Measurements from ENCODE around the gene PNPLA8.
A peak's percentile ranks its signal among the peaks of the same experiment; 100 is the strongest.
"Not testable (repeated sequence)": the region's sequence is repeated elsewhere in the genome, so short reads cannot be mapped to it uniquely, and the experiment has no call there.

The PNPLA8 gene

DNA sequence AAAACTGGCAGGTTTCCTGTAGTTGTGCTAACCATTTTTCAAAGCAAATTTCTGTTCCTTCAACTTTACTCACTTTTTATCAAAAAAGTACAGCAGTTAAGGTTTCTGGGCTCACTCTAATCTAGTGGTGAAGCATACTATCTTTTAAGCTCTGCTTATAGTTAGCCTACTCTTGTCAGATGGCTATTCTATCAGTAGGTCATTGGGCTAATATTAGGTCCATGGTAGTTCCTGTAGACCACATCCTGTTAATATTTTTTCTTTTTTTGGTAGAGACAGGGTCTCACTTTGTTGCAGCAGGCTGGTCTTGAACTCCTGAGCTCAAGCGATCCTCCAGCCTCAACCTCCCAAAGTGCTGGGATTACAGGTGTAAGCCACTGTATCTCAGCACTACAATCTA, 41.8 kb downstream of the PNPLA8 start:
- no peak for DNase-seq
- intact Hi-C loops (cut with DNase I) = no loop called here

DNA sequence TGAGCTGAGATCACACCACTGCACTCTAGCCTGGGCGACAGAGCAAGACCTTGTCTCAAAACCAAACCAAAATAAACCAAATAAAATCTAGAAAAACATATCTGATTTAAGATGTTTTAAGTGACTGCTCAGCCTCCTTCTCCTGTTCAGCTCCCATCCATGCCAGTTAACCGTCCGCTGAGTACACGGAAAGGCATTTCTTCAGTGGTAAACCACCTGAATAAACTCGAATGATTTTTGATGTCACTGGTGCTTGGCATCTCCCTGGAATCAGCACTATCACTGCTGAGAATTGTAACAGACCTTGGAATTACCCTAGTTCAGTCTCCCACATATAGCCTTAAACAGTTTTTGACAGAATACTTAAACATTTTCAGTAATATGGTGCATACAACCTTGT, 45.6 kb downstream of the PNPLA8 start:
- DNase-seq = no peak

DNA sequence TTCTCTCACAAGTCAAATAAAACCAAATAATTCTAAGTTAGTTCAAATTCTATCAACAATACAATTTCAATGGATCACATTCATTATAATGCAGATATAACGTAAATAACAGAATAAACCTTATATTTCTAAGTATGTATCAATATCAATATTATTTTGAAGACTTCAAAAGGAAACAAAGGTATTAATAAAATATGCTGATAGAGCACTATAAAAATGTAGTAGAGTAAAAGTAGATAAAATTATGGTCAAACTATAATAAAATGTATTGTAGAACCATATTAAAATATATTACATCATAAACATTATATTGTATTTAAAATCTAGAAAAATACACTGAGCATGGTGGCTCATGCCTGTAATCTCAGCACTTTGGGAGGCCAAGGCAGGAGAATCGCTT, 46.2 kb downstream of the PNPLA8 start:
- no peak for DNase-seq
- intact Hi-C loops (cut with DNase I) = no loop called here

More for the DNA sequence above, 45.6 kb downstream of the PNPLA8 start:
- intact Hi-C loops (cut with DNase I) = no loop called here

DNA sequence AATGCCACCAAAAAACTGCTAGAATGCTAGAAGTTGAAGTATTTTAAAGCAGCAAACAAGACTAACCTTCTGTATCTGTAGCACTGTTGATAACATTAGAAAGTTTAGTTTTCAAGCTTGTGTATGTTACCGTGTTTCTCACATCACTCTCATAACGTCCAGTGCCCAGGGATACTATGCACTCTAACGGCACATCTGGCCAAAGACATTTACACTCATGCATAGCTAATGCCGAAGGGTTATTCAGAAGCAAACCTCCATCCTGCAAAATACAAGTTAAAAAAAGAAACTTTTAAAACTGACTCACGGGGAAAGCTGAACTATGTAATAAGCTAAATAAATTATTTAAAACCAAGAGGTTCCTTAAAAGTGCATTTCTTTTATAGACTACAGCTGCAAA, 46.8 kb downstream of the PNPLA8 start:
- intact Hi-C loops (cut with DNase I) = no loop called here
- DNase-seq = no peak

DNA sequence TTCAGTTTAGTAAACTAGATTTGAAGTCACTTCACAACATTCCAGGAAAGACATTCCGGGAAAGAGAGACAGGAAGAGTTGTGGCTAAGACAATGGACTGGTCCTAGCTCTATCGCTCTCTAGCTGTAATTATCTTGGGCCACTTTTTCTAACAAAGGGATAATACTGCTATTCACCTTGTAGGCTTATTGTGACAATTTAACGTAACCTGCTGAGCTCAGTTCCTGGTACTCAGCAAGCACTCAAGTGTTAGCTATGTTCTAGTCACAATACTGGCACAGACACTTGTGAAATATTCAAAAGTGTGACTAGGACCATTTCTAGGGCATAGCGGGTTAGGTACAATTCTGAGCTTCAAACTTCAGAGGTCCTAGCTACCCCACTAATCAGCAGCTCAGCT, 57.7 kb downstream of the PNPLA8 start:
- no peak for DNase-seq
- intact Hi-C loops (cut with DNase I) = no loop called here

DNA sequence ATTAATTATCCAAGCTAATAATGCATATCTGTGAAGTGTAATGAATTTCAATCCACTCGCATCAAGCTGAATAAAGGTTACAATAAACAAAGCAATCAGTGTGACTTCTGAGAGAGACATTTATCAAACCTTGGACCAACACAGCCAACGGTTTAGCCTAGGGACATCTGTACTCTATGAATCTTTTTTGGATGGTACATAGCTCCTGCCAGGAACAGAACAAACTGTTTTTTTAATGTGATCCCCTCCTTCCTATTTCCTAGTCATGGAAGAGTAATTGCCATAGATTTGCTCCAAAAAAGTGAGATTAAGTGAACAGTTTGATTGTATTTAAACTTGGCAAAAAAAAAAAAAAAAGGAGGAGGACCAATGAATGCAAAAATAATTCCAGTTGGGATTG, 58.5 kb downstream of the PNPLA8 start:
- intact Hi-C loops (cut with DNase I) = no loop called here

DNA sequence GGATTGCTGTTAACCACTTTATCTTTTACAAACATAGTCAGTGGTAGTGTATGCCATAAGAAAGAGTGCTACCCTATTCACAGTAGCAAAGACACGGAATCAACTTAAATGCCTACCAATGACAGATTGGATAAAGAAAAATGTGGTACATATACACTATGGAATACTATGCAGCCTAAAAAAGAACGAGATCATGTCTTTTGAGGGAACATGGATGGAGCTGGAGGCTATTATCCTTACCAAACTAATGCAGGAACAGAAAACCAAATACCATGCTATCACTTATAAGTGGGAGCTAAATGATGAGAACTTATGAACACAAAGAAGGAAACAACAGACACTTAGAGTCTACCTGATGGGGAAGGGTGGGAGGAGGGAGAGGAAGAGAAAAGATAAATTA, 59.6 kb downstream of the PNPLA8 start:
- intact Hi-C loops (cut with DNase I); DNase-seq: not testable (repeated sequence)

More for the DNA sequence above, 58.5 kb downstream of the PNPLA8 start:
- no peak for DNase-seq

DNA sequence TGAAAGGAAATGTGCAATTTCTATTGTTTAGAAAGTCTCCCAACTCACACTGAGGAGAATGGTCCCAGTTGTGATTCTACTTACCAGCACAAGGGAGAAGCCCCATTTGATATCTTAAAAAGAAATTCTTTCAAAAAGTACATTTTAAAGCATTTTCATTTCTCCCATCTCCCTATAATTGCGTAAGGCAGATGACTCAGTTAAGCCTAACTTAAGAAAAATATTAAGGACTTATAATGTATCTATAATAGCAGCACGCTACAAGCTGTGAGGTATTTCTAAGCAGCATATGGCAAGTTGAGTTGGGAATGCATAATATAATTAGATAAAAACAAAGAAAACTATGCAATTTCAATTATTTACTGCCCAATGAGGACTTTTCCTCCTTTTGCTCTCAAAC, 61.2 kb downstream of the PNPLA8 start:
- intact Hi-C loops (cut with DNase I) = no loop called here

DNA sequence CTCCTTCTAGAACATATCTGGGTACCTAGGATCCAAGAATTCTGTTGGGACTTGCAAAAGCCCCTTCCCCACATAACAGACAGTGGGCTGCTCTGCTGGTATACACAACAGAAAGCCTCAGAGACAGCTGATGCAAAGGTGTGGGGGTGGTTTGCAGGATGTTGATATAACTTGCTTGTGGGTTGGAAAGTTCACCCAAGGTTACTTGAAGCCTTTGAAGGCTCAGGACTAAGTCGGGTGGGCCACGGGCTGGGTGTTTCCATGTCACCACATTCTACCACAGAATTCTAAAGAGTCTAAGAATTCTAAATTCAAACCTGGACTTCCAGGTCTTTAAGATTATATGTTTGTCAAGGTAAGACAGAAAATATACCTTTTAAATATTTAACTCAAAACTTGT, 62.3 kb downstream of the PNPLA8 start:
- intact Hi-C loops (cut with DNase I) = no loop called here
- DNase-seq = no peak

More for the DNA sequence above, 61.2 kb downstream of the PNPLA8 start:
- DNase-seq = no peak

DNA sequence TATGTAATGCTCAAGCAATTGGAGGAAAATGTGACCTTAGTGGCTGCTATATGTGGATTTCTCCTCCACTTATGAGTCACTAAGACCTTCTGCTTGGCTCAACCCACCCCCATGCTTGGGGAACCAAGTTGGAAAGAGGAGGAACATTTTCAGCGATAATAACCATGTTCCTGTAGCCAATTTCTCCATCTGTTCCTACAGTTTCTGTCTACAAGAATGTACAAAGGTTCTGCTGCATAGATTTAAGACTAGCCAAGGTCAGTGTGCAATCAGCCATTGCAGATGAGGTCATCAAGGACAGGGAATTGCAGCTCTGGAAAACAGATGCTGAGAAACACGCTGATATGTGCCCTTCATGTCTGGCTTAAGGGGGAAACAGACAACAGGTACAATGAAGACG, 64.1 kb downstream of the PNPLA8 start:
- DNase-seq = peak in 1 of 10 donors; percentile 25
- intact Hi-C loops (cut with DNase I) = no loop called here

DNA sequence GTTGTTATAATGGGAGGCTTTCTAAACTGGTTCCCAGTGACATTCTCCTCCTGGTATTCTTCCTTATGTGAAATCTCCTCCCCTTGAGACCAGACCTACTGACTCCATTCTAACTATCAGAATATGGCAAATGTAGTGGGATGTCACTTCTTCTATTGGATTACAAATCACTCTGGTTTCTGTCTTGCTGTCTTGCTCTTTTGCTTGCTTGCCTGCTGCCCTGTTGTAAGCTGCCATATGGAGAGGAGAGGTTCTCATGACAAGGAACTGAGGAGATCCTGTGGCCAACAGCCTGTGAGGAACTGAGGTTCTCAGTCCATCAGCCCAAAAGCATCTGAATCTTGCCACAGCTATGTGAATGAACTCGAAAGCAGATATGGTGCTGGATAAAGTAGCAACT, 65.0 kb downstream of the PNPLA8 start:
- intact Hi-C loops (cut with DNase I) = loop anchor here (1.0 kb wide), 1 partner anchor 280 kb away; no protein-coding TSS in a partner anchor
- DNase-seq = no peak

DNA sequence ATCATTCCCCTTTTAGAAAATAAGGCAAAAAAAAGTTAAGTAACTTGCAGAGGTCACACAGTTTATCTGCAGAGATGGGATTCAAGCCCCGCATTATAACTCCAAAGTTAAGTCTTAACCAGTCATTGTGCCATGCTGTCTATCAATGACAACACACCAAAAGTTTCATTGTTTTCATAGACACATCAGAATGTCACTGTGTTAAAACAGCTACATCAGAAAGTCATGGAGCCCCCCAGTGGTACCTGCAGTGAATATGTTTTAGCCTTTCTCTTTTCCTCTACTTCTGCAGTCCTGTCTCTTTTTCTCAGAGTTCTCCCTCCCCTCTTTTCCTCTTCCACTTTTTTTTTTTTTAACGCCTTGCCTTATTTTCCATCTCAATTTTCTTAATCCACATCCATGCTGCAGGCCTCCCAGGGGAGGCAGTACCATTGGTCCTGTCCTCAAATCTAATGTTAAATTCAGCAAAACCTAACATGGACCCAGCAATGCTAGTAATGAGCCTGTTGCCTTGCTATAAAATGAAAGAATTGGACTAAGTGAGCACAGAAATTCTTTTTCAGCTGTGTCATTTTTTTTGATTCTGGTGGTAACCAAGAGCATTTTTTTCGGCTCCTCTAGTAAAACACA, 65.9 kb downstream of the PNPLA8 start:
- intact Hi-C loops (cut with DNase I) = loop anchor here (1.0 to 10.0 kb wide), 2 partner anchors 55 to 279 kb away; no protein-coding TSS in a partner anchor
- peak in 2 of 10 donors; percentile 8 to 18 for DNase-seq

DNA sequence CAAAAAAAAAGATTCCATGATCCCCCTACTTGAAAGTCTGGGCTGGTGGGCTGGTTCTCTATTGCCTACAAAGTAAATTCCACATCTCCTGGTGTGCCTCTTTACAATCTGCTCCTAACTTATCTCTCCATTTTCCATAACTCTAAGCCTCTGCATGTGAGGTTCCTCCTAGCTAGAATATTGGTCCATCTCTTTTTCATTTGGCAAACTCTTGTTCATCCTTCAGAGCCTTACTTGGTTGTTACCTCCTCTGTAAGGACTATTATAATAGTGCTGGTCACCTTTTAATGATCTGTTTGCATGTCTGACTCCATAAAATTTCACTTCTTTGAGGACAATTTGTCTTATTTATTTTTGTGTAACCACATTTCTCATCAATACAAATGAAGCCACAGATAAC, 68.1 kb downstream of the PNPLA8 start:
- no peak for DNase-seq
- intact Hi-C loops (cut with DNase I) = loop anchor here (10.0 kb wide), 1 partner anchor 53 kb away; no protein-coding TSS in a partner anchor

DNA sequence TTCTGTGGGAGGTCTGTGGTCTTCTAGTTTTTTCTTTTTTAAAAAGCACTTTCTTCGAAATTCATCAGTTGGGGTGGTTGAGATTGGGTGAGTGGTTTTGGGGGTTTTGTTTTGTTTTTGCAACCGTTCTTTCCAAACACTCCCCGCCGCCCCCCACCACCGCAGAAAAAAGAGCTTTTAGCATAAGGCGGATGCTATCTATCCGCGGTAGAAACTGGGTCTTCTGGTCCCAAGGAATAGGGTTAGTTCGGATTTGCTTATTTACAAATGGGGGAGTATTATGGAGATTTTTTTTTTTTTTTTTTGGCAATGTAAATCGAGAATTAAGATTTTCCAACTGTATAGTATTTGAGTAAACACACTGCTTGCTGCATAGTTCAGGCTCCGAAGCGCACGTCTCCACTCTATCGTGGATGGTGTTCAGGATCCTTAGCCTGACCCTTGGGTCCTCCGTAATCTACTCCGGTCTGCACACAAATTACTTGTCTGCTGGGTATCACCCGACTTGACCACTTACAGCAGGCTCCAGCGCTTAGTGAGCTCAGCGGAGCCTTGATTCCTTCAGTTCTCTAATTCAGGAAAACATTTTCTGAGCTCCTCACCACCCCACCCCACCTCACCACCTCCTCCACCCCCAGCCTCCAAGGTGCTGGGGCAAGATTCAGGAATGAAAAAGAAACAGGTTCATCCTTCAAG, 68.9 kb downstream of the PNPLA8 start:
- intact Hi-C loops (cut with DNase I) = loop anchor here (10.0 kb wide), 1 partner anchor 52 kb away; no protein-coding TSS in a partner anchor

DNA sequence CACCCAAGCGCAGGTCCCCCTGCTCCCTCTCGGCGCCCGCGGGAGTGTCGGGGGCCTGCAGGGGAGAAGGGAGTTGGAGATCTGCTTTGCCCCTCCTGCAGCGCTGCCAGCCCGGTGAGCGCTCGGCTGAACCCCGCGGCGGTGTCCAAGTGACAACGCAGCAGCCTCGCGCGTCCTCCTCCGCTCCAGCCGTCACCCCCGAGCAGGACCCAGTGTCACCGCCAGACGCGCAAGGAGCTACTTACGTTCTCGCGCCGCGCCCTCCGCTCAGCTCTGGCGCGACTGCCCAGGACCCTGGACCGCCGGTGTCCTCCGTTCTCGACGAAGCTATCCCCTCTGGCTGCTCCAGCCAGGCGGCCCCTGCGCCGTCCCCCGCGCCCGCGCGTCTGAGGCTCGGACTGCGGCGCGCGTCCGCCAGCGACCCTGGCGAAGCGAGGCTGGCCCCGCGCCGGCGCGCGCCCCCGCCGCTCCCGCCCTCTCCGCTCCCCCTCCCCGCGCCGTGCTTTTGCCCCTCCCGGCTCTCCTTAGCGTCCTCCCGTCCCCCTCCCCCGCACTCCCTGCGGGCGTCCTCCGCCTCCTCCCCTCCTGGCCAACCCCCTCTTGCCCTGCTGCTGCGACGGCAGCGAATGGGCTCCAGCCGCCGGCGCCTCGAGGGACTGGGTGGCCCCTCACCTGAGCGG, 69.8 kb downstream of the PNPLA8 start, which contains the start of gene NRCAM:
Gene NRCAM, minus strand, starts transcription at position 439 of the 680 bp plus-strand sequence. CDS start 216,372 bp downstream, outside the sequence.
- peak; percentile 40 to 95 (median 76) for DNase-seq
- intact Hi-C loops (cut with DNase I) = loop anchor here (10.0 kb wide), 1 partner anchor 51 kb away; no protein-coding TSS in a partner anchor

More for the DNA sequence above, 68.9 kb downstream of the PNPLA8 start:
- peak in 1 of 10 donors; percentile 61 for DNase-seq

DNA sequence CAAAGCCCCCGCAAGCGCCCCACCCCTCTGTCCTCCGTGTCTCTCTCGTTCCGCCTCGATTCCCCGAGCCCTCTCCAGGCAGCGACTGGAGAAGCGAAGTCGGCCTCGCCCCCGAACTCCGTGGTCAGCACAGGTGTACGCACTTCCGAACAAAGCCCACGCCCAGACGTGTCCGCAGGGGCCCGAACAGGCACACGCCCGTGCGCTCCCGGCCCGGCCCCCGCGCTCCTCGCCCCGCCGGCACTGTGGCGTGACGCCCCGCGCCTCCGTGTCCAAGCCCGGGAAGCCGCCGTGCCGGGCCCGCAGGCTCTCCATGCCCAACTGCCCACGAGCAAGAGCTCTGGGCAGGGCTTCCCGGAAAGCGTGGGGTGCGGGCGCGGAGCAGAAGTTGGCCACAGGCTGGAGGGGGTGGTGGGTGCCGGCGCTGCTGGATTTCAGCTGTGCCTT, 70.4 kb downstream of the PNPLA8 start:
- peak in 7 of 10 donors; percentile 36 to 90 (median 52) for DNase-seq
- intact Hi-C loops (cut with DNase I) = loop anchor here (10.0 kb wide), 1 partner anchor 51 kb away; no protein-coding TSS in a partner anchor

DNA sequence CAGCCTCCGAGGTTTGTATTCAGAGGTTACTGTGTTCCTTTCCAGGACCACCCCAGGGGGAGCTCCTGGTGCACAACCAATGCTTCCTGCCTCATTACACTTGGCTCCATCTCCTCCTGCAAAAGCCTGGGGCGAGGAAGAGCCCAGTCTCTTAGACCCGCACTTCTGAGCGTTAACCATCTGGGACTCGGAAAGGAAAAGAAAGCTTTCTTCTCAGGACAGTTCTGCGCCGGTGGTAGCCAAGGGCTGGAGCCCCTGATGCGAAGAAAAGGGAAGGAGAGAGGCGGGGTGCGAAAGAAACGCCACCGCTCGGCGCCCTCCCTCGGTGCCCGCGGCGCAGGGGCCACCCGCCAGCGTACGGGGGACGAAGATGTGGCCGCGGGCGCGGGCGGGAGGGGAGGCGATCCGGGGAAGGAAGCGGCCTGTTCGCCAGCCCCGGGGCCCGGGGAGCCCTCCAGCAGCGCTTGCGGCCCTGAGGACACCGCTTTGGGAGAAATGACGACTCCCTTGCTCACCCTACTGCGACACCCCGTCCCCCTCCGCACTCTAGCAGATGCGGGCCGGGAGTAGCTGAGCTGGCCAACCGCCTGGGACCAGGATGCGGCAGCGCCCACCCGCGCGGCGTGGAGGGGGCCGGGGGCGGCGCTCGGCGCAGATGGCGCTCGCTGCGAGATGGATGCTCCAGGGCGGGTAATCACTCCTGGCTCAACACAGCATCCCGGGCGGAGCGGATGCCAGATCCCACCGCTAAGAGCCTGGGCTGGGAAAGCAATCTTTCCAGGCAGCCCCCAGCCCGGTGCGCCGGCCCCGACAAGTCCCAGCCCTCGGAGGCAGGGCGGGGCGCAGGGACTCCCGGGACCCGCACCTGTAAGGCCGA, 71.0 kb downstream of the PNPLA8 start:
- intact Hi-C loops (cut with DNase I) = loop anchor here (10.0 kb wide), 1 partner anchor 50 kb away; no protein-coding TSS in a partner anchor
- DNase-seq = peak; percentile 30 to 94 (median 62)

DNA sequence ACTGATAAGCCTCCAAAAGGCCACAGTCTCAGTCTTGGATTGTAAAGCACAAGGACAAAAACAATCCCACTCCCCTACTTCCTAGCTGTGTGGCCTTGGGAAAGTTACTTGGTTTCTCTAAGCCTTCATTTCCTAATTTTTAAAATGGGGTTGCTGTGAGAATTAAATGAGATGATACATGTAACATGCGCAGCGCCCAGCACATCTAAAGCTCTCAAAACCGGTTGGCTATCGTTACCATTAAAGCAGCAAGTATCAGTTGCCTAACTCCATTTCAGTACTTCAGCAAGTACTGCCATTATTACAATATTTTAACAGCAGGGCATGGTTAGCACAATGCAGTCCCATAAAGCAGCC, 71.6 kb downstream of the PNPLA8 start:
- intact Hi-C loops (cut with DNase I) = loop anchor here (10.0 kb wide), 1 partner anchor 49 kb away; no protein-coding TSS in a partner anchor
- no peak for DNase-seq

DNA sequence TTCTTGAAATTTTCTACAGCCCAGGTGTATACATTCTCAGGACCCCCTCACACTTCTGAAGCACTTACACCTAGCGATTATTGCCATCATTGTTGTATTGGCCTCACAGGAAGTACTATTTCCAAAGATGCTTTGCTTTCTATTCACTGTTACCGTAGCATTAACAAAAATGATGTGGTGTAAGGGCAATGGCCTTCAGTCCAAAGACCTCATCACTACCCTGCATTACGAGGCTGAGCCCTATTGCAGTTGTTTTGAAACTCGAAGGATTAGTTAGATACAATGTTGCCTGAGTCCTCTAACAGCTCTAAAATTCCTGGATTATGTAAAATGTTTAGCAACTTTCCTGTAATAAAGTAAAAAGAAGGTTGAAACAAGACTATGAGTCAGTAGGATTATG, 72.6 kb downstream of the PNPLA8 start:
- intact Hi-C loops (cut with DNase I) = loop anchor here (2.0 to 10.0 kb wide), 2 partner anchors 43 to 49 kb away; no protein-coding TSS in a partner anchor

DNA sequence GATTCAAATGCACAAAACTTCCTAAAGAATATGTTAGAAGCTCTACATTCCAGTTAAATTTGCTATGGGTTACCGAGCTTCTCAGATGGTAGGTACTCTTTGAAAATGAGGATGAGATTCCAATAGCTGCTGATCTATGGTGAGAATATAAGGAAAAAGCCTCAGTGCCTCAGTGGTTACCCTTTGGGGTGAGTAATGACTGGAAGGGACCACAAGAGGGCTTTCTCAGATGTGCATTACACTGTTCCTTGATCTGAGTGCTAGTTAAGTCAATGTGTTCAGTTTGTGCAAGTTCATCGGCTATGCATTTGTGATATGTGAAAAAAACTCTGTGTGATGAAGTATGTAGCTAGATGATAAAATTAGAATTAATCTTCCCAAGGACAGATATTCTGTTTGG, 73.2 kb downstream of the PNPLA8 start:
- intact Hi-C loops (cut with DNase I) = loop anchor here (2.0 to 10.0 kb wide), 2 partner anchors 44 to 48 kb away; no protein-coding TSS in a partner anchor
- DNase-seq = no peak

More for the DNA sequence above, 72.6 kb downstream of the PNPLA8 start:
- DNase-seq = no peak

All from posterior cingulate gyrus (tissue), 11 donors.